Pulmonary artery endothelial cell (primary cell): ENCODE measurements around the gene SLC12A4. TPM values are rescaled to one million over a fixed set of nuclear protein-coding genes. Genes with fewer than 3 reads are reported as not detected.

ENCODE experiments used
- DNase-seq: peaks from one replicate; pipeline ENCODE4 v3.0.0-alpha.2; 2011; ENCODE audit warnings: low read depth, low spot score
- total RNA-seq: library from RNA; depleted of rRNA; stranded (reverse); fragments of >200 nt; gene quantifications from 2 replicates; pipeline ENCODE4 v1.2.3, GENCODE V29; 2014

SLC12A4 gene
- total RNA-seq, 1 donor from 2014 or later = 57.2 TPM

GRCh38 chr16:67897231-67897630 is 71.2 kb downstream of the SLC12A4 start:
- peak; percentile 71 for DNase-seq

GRCh38 chr16:67893743-67894399 is 74.6 kb downstream of the SLC12A4 start:
- DNase-seq = no peak

Other genes starting within 250 kb of the SLC12A4 start
- 40.6 and 41.6 TPM in 2 replicates for gene GFOD2, start 249.3 kb downstream of the SLC12A4 start, total RNA-seq
- 5.7 and 7.0 TPM in 2 replicates for gene RANBP10, start 162.1 kb downstream of the SLC12A4 start, total RNA-seq
- gene TSNAXIP1, start 161.7 kb downstream of the SLC12A4 start, total RNA-seq = 0.20 and 0.60 TPM in 2 replicates
- gene THAP11, start 126.3 kb downstream of the SLC12A4 start, total RNA-seq = 34.2 and 56.6 TPM in 2 replicates
- 230 and 252 TPM in 2 replicates for gene NUTF2, start 121.7 kb downstream of the SLC12A4 start, total RNA-seq
- gene CENPT, start 120.9 kb downstream of the SLC12A4 start, total RNA-seq = 23.2 and 27.1 TPM in 2 replicates
- 73.7 and 85.2 TPM in 2 replicates for gene EDC4, start 95.6 kb downstream of the SLC12A4 start, total RNA-seq
- gene NRN1L, start 83.8 kb downstream of the SLC12A4 start, total RNA-seq = not detected in 2 replicates
- gene PSKH1, start 75.4 kb downstream of the SLC12A4 start, total RNA-seq = 15.3 and 15.4 TPM in 2 replicates
- gene CTRL, start 36.8 kb downstream of the SLC12A4 start, total RNA-seq = 0.26 and 0.35 TPM in 2 replicates
- 58.8 and 87.0 TPM in 2 replicates for gene PSMB10, start 31.8 kb downstream of the SLC12A4 start, total RNA-seq
- gene LCAT, start 24.5 kb downstream of the SLC12A4 start, total RNA-seq = 2.1 and 3.8 TPM in 2 replicates
- gene DPEP3, start 11.9 kb upstream of the SLC12A4 start, total RNA-seq = not detected in 2 replicates
- 0.42 TPM in 1 of 2 replicates, not detected in the other for gene DPEP2, start 30.8 kb upstream of the SLC12A4 start, total RNA-seq
- not detected in 2 replicates for gene DPEP2NB, start 47.3 kb upstream of the SLC12A4 start, total RNA-seq
- gene DDX28, start 54.6 kb upstream of the SLC12A4 start, total RNA-seq = 12.9 and 16.4 TPM in 2 replicates
- gene DUS2, start 54.6 kb upstream of the SLC12A4 start, total RNA-seq = 20.4 and 21.7 TPM in 2 replicates
- 11.0 and 13.8 TPM in 2 replicates for gene NFATC3, start 116.7 kb upstream of the SLC12A4 start, total RNA-seq